ENCODE results near the gene PRKAR2A. TPM values are rescaled to one million over a fixed set of nuclear protein-coding genes. Genes with fewer than 3 reads are reported as not detected.

The PRKAR2A gene
- polyA plus RNA-seq, 3 donors, result 7.5 to 13.0 (median 12.3) TPM

GRCh38 chr3:48716982-48717746 lies 130.5 kb downstream of the PRKAR2A start, which contains the start of gene IP6K2:
Gene IP6K2, minus strand, starts transcription at chr3:48717221. Its CDS starts 21,930 bp downstream, at chr3:48695291.
- under 1% methylated on average over 34 of the region's 38 CpGs for WGBS (ENCODE audit: insufficient coverage)
- peak within 1 kb of the TSS; percentile 99 for H3K4me3 Mint-ChIP-seq
- Histone ChIP-seq H4K20me1 (ENCODE audit: insufficient read depth, low read length) (peaks cover 18% of the 10 kb centered on the region), H3K79me2 (ENCODE audit: insufficient read depth, low read length) (peaks cover 49% of the 10 kb centered on the region), H3K4me1 (ENCODE audit: control insufficient read depth in 1 of 2, insufficient read depth in 2 of 2, low read length in 2 of 2) (peaks cover 10 to 29% of the 10 kb centered on the region in 2 donors), H3K27ac (ENCODE audit: low read depth in 1 of 2, low read length in 2 of 2) (peak within 1 kb of the TSS; percentile 67 to 92), H3K4me2 (replicated peaks; ENCODE audit: extremely low read depth, low read length, poor library complexity, severe bottlenecking) (peak within 1 kb of the TSS; percentile 78), H3K9me3 (replicated peaks in 1 of 2; ENCODE audit: control insufficient read depth in 1 of 2, insufficient read depth in 1 of 2, low read length in 2 of 2) (no peaks in the 10 kb centered on the region), H3K27me3 (ENCODE audit: control insufficient read depth in 2 of 2, insufficient read depth in 2 of 2, low read length in 2 of 2) (no peaks in the 10 kb centered on the region), H2AFZ (ENCODE audit: insufficient read depth, low read depth, low read length, poor library complexity, severe bottlenecking) (peak within 1 kb of the TSS; percentile 90), H3K36me3 (replicated peaks in 1 of 2; ENCODE audit: control insufficient read depth in 1 of 2, insufficient read depth in 2 of 2, low read length in 2 of 2) (peaks cover 6 to 26% of the 10 kb centered on the region in 2 donors), H3K4me3 (replicated peaks in 1 of 3; ENCODE audit: low read depth in 2 of 3, low read length in 3 of 3) (peak within 1 kb of the TSS; percentile 87 to 99 (median 91)), H3K9ac (ENCODE audit: insufficient read depth, low read length, poor library complexity, severe bottlenecking) (peak within 1 kb of the TSS; percentile 95)
- peak; percentile 95 to 99 (median 96) for DNase-seq
- H3K9me3 Mint-ChIP-seq, result no peaks in the 10 kb centered on the region
- peak within 1 kb of the TSS; percentile 95 to 99 (median 97) for H3K27ac Mint-ChIP-seq
- no peak for TF ChIP-seq CTCF (IDR thresholded peaks at IDR 0.05)
- peaks cover 25% of the 10 kb centered on the region for H3K4me1 Mint-ChIP-seq
- intact Hi-C loops (cut with micrococcal nuclease), result loop anchor here in 1 of 2 donors (10.0 kb wide), 1 partner anchor 208 kb away; no protein-coding TSS in a partner anchor
- H3K36me3 Mint-ChIP-seq, result peaks cover 11 to 22% of the 10 kb centered on the region in 2 donors
- peaks cover 5 to 9% (median 6%) of the 10 kb centered on the region in 3 donors for H3K27me3 Mint-ChIP-seq (ENCODE audit: low read depth in 3 of 3)

GRCh38 chr3:48716508-48716981 lies 131.1 kb downstream of the PRKAR2A start:
- Histone ChIP-seq H3K36me3 (replicated peaks in 1 of 2; ENCODE audit: control insufficient read depth in 1 of 2, insufficient read depth in 2 of 2, low read length in 2 of 2) (peaks cover 10 to 31% of the 10 kb centered on the region in 2 donors), H3K4me3 (replicated peaks in 1 of 3; ENCODE audit: low read depth in 2 of 3, low read length in 3 of 3) (peak overlapping the region; percentile 87 to 99 (median 91)), H4K20me1 (ENCODE audit: insufficient read depth, low read length) (peaks cover 23% of the 10 kb centered on the region), H3K27ac (ENCODE audit: low read depth in 1 of 2, low read length in 2 of 2) (peak overlapping the region; percentile 67 to 92), H3K9ac (ENCODE audit: insufficient read depth, low read length, poor library complexity, severe bottlenecking) (peak overlapping the region; percentile 95), H3K27me3 (ENCODE audit: control insufficient read depth in 2 of 2, insufficient read depth in 2 of 2, low read length in 2 of 2) (no peaks in the 10 kb centered on the region), H2AFZ (ENCODE audit: insufficient read depth, low read depth, low read length, poor library complexity, severe bottlenecking) (peak overlapping the region; percentile 90), H3K4me2 (replicated peaks; ENCODE audit: extremely low read depth, low read length, poor library complexity, severe bottlenecking) (peak overlapping the region; percentile 78), H3K9me3 (replicated peaks in 1 of 2; ENCODE audit: control insufficient read depth in 1 of 2, insufficient read depth in 1 of 2, low read length in 2 of 2) (no peaks in the 10 kb centered on the region), H3K4me1 (ENCODE audit: control insufficient read depth in 1 of 2, insufficient read depth in 2 of 2, low read length in 2 of 2) (peaks cover 10 to 29% of the 10 kb centered on the region in 2 donors), H3K79me2 (ENCODE audit: insufficient read depth, low read length) (peaks cover 55% of the 10 kb centered on the region)
- peak overlapping the region; percentile 99 for H3K4me3 Mint-ChIP-seq
- H3K27ac Mint-ChIP-seq, result peak overlapping the region; percentile 95 to 99 (median 97)
- H3K4me1 Mint-ChIP-seq, result peaks cover 25% of the 10 kb centered on the region
- intact Hi-C loops (cut with micrococcal nuclease), result loop anchor here in 1 of 2 donors (10.0 kb wide), 1 partner anchor 208 kb away; no protein-coding TSS in a partner anchor
- H3K9me3 Mint-ChIP-seq, result no peaks in the 10 kb centered on the region
- peaks cover 5 to 9% (median 6%) of the 10 kb centered on the region in 3 donors for H3K27me3 Mint-ChIP-seq (ENCODE audit: low read depth in 3 of 3)
- 0% methylated on average over 10 of the region's 16 CpGs for WGBS (ENCODE audit: insufficient coverage)
- TF ChIP-seq CTCF (IDR thresholded peaks at IDR 0.05), result no peak
- DNase-seq, result no peak
- H3K36me3 Mint-ChIP-seq, result peaks cover 14 to 27% of the 10 kb centered on the region in 2 donors
